ENCODE results near the gene ALDH5A1. TPM values are rescaled to one million over a fixed set of nuclear protein-coding genes. Genes with fewer than 3 reads are reported as not detected.

ALDH5A1 gene
- total and polyA plus RNA-seq, 12 donors = 1.9 to 45.5 (median 29.5) TPM

DNA sequence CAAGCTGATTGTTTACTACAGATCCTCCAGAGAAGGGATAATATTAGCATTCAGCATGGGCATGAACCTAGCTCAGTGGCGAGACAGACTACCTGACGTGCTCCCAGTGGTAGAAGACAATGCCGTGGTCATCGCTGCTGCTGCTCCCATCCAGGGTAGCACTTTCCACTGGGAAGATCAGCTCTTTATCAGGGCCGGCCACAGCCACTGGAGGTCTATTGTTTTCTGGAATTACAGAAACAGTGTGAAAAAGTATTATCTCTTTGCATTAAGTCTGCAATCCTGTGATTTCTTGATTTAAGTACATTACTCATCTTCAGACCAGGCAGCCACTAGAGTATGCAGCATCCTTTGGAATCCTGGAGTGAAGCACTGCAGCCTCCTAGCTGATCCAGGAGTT lies 75.0 kb downstream of the ALDH5A1 start:
- ATAC-seq = no peak
- no peak overlapping the region for H3K27ac ChIP-seq
- H3K9me3 ChIP-seq = no peaks in the 10 kb centered on the region
- peaks cover 0 to 27% (median 7%) of the 10 kb centered on the region in 7 donors for H3K27me3 ChIP-seq
- H3K4me1 ChIP-seq = no peaks in the 10 kb centered on the region
- H3K4me3 ChIP-seq = no peak overlapping the region
- TF ChIP-seq, protein P1, sequence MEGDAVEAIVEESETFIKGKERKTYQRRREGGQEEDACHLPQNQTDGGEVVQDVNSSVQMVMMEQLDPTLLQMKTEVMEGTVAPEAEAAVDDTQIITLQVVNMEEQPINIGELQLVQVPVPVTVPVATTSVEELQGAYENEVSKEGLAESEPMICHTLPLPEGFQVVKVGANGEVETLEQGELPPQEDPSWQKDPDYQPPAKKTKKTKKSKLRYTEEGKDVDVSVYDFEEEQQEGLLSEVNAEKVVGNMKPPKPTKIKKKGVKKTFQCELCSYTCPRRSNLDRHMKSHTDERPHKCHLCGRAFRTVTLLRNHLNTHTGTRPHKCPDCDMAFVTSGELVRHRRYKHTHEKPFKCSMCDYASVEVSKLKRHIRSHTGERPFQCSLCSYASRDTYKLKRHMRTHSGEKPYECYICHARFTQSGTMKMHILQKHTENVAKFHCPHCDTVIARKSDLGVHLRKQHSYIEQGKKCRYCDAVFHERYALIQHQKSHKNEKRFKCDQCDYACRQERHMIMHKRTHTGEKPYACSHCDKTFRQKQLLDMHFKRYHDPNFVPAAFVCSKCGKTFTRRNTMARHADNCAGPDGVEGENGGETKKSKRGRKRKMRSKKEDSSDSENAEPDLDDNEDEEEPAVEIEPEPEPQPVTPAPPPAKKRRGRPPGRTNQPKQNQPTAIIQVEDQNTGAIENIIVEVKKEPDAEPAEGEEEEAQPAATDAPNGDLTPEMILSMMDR (IDR thresholded peaks at IDR 0.05) = no peak
- intact Hi-C loops (cut with DNase I) = loop anchor here in 1 of 10 donors (10.0 kb wide), 1 partner anchor 495 kb away; no protein-coding TSS in a partner anchor
- no peak for DNase-seq
- H3K36me3 ChIP-seq = no peaks in the 10 kb centered on the region
- 90 to 91% methylated on average over 5 of the region's 5 CpGs for WGBS, 2 donors

DNA sequence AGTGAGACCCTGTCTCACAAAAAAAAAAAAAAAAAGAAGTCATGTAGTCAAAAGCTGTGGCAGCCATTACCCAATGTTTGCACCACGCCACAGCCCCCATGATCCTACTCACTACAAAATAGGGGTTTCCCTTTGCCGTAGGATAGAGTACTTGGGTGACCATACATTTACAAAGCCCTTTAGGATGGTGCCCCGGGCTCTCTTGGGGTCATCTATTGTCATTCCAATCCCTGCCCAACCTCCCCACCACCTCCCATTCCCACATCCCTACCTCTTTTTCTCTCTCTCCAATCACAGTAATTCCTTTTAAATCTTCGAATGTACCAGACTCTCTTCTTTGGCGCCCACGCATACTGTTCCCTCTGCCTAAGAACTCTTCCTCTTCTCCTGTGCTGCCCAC lies 76.6 kb downstream of the ALDH5A1 start:
- H3K4me1 ChIP-seq = no peaks in the 10 kb centered on the region
- no peak overlapping the region for H3K27ac ChIP-seq
- peaks cover 0 to 30% (median 7%) of the 10 kb centered on the region in 7 donors for H3K27me3 ChIP-seq
- H3K4me3 ChIP-seq = no peak overlapping the region
- intact Hi-C loops (cut with DNase I) = loop anchor here in 1 of 10 donors (10.0 kb wide), 1 partner anchor 493 kb away; no protein-coding TSS in a partner anchor
- ATAC-seq (no peak), DNase-seq (no peak)
- WGBS, 2 donors = 79 to 88% methylated on average over 6 of the region's 6 CpGs
- TF ChIP-seq, protein P1 (IDR thresholded peaks at IDR 0.05) = no peak
- no peaks in the 10 kb centered on the region for H3K9me3 ChIP-seq
- no peaks in the 10 kb centered on the region for H3K36me3 ChIP-seq

DNA sequence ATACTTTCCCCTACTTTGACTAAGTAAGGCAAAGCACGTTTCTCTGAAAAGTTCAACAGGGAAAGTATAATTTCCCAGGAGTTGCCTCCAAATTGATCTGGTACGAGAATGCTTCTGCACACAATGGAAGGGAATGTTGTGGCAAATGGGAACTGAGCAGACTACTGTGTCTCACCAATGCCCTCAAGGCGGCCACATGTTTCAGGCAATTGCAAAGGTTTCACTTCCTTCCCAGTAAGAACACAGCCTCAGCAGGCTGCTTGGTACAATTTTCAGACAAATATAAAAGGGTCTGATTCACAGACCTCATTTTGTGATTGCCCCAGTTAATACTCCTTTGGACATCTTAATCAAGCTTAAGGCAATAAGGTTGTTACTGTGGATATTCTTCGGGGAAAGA lies 80.0 kb downstream of the ALDH5A1 start:
- intact Hi-C loops (cut with DNase I) = loop anchor here in 2 of 10 donors (5.0 to 10.0 kb wide), 2 partner anchors 187 to 490 kb away; no protein-coding TSS in a partner anchor
- TF ChIP-seq, protein P1 (IDR thresholded peaks at IDR 0.05) = no peak
- Histone ChIP-seq H3K27ac (no peak overlapping the region), H3K36me3 (no peaks in the 10 kb centered on the region), H3K9me3 (no peaks in the 10 kb centered on the region), H3K4me1 (no peaks in the 10 kb centered on the region), H3K27me3 (peaks cover 0 to 30% (median 4%) of the 10 kb centered on the region in 7 donors), H3K4me3 (no peak overlapping the region)
- ATAC-seq (no peak), DNase-seq (no peak)
- WGBS, 2 donors = 80% methylated on average over 4 of the region's 4 CpGs

DNA sequence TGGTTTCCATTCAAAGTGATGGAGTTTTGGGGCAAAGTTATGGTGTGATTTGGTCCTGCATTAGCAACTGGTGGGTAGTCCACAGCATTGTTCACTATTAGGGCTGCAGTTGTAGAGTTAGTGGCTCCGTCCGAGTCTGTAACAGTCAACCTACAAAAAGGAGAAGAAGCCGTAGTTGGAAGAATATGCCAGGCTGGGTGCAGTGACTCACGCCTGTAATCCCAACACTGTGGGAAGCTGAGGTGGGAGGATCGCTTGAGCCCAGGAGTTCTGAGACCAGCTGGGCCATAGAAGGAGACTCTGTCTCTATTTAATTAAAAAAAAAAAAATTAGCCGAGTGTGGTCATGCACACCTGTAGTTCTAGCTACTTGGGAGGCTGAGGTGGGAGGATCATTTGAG lies 81.7 kb downstream of the ALDH5A1 start:
- Histone ChIP-seq H3K27ac (no peak overlapping the region), H3K9me3 (no peaks in the 10 kb centered on the region), H3K4me1 (no peaks in the 10 kb centered on the region), H3K36me3 (no peaks in the 10 kb centered on the region), H3K4me3 (no peak overlapping the region), H3K27me3 (peaks cover 0 to 20% (median 0%) of the 10 kb centered on the region in 7 donors)
- whole genome bisulfite sequencing, 2 donors = 93 to 95% methylated on average over 6 of the region's 6 CpGs
- TF ChIP-seq, protein P1 (IDR thresholded peaks at IDR 0.05) = no peak
- no peak for DNase-seq
- intact Hi-C loops (cut with DNase I) = loop anchor here in 2 of 10 donors (5.0 to 10.0 kb wide), 2 partner anchors 186 to 488 kb away; no protein-coding TSS in a partner anchor
- no peak for ATAC-seq
